Activated effector memory CD4-positive, alpha-beta T cell treated with Interleukin-2 at 50 U/mL for 16 hours (primary cell): Measurements from ENCODE around the gene GPR152.
"Not testable (repeated sequence)": the region's sequence is repeated elsewhere in the genome, so short reads cannot be mapped to it uniquely, and the experiment has no call there.

Experiments used
- DNase-seq: peaks from one replicate; pipeline ENCODE4 v3.0.0-alpha.2; 2020

Gene GPR152

DNA sequence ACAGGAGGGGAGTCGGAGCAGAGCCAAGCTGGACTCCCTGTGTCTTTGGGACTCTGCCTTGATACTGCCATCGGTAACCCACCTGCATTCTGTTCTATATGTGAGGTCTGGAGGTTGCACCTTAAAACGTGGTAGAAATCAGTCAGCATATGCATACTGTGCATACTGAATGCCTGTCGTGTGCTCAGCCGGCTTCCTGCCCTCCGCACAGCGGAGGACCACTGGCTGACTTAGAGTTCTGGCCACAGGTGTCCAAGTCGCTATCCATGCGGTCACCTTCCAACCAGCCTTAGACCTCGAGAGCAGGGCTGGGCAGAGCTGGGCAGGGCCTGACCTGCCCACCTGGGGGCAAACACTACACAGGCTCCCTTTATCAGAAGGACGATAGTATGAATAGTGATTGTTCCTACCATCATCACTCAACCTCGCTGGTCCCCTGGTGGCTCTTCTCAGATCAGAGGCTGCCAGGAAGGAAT is 44.8 kb downstream of the GPR152 start:
- no peak for DNase-seq

DNA sequence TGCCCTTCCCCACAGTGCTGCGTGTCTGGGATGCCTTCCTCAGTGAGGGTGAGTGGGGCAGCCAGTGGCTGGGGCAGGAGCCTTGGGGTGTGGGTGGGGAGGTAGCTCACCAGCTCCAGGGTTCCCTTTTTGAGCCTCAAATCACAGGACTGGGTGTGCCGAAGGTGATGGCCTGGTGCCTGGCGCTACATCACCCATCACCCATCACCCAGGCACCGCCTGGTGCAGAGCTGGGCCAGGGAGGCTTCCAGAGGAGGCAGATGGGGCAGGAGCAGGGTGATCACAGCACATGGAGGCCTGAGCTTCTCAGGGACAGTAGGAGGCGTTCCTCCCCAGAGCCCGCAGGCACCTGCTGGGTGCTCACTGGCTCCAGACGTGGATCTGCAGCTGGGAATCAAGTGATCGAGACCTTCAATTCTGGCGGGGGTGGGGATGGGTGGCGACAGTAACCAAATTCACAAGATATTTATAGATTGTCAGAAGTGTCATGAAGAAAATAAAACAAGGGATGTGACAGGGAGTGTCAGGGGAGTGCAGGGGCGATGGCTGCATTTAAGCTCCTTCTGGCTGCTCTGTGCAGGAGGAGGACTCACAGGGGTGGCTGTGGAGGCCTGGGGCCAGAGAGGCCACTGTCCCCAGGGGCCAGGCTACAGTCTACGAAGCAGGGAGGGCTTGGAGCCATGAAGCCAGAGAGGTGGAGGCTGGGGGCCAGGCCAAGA is 45.4 kb downstream of the GPR152 start:
- DNase-seq = no peak

GRCh38 chr11:67406420-67406968 is 46.0 kb downstream of the GPR152 start:
- no peak for DNase-seq

DNA sequence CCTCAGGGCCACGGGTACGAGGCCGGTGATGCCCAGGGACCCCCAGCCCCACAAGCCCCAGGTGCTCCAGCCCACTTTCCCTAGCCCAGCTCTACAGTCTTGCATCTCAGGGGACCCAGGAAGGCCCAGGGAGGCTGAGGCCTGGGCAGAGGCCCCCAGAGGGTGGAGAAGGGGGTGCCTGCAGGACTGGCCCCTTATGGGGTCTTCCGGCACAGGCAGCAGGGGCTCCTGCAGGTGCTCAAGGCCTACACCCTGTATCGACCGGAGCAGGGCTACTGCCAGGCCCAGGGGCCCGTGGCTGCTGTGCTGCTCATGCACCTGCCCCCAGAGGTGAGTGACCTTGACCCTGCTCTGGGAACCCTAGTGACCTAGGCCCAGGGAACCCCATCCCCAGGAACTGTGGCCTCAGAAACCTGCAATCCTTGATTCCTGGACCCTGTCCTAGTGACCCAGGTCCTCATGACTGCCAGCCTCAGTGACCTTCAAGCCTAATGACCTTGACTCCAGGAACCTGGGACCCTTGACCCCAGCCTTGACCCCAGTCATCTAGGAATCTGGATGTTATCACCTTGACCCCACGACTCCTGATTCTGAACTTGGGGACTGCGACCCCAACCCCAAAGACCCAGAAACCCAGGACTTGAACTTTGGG is 46.7 kb downstream of the GPR152 start:
- no peak for DNase-seq

DNA sequence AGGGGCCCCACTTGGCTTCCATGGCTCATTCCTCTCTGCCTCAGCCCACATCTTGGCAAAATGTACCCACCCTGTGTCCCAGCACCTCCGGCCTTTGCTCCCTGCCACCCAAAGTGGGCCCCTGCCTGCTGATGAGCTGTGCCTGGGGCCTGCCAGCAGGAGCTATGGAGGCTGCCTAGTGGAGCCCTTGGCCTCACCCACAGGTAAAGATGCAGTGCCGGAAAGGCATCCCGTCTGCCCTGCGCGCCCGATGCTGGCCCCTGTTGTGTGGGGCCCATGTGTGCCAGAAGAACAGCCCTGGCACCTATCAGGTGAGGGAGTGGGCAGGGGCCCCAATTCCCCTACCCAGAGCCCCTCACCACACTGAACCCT is 47.3 kb downstream of the GPR152 start:
- no peak for DNase-seq

- DNase-seq = peak; percentile 56
Measured at GRCh38 chr11:67404515-67405195, 47.9 kb downstream of the GPR152 start.

GRCh38 chr11:67403085-67403484 is 49.4 kb downstream of the GPR152 start:
- DNase-seq = not testable (repeated sequence)

- DNase-seq = not testable (repeated sequence)
Measured at GRCh38 chr11:67402192-67402839, 50.2 kb downstream of the GPR152 start.

- peak; percentile 87 for DNase-seq
Measured at GRCh38 chr11:67401495-67402191, 50.9 kb downstream of the GPR152 start, which contains the start of gene PPP1CA. PPP1CA (minus strand) TSS chr11:67401858; CDS start chr11:67401782, 76 bp downstream.
